NT2/D1 (cell line): Measurements from ENCODE around the gene HIPK3.

Experiments used
- SUZ12 ChIP-seq: IDR thresholded peaks from 2 replicates; pipeline ENCODE4 v1.6.1; 2011; ENCODE audit not compliant: insufficient read length, insufficient read depth; ENCODE audit errors: extremely low read depth
- YY1 ChIP-seq: IDR thresholded peaks from 2 replicates; pipeline ENCODE4 v1.6.1; 2011; ENCODE audit not compliant: insufficient read length, insufficient read depth
- ZNF274 ChIP-seq: IDR thresholded peaks from 2 replicates; pipeline ENCODE4 v1.6.1; 2011; ENCODE audit warnings: mild to moderate bottlenecking, low read depth, low read length

GRCh38 chr11:33396361-33396760, 139.2 kb downstream of the HIPK3 start:
- TF ChIP-seq ZNF274, result no peak
- TF ChIP-seq YY1, result no peak
- TF ChIP-seq SUZ12, result no peak
